Left kidney (tissue), 2 donors: ENCODE results near the gene SBF2. TPM values are rescaled to one million over a fixed set of nuclear protein-coding genes. Genes with fewer than 3 reads are reported as not detected.
"Not testable (repeated sequence)": the region's sequence is repeated elsewhere in the genome, so short reads cannot be mapped to it uniquely, and the experiment has no call there.

Experiments used
- DNase-seq: peaks from one replicate; pipeline ENCODE4 v3.0.0-alpha.2; 2013
- polyA plus RNA-seq: library from polyadenylated mRNA; unstranded; fragments of 120-200 nt; gene quantifications from one replicate; pipeline ENCODE4 v1.2.1, GENCODE V29; 2013; ENCODE audit not compliant: insufficient read length

Gene SBF2
- polyA plus RNA-seq, 1 donor = 65.7 TPM

- DNase-seq = no peak
Observed at GRCh38 chr11:10197091-10197490, 96.9 kb downstream of the SBF2 start.

- DNase-seq = no peak
Observed at GRCh38 chr11:10192036-10192435, 102.0 kb downstream of the SBF2 start.

GRCh38 chr11:10181811-10182210 is 112.2 kb downstream of the SBF2 start:
- DNase-seq = no peak

DNA sequence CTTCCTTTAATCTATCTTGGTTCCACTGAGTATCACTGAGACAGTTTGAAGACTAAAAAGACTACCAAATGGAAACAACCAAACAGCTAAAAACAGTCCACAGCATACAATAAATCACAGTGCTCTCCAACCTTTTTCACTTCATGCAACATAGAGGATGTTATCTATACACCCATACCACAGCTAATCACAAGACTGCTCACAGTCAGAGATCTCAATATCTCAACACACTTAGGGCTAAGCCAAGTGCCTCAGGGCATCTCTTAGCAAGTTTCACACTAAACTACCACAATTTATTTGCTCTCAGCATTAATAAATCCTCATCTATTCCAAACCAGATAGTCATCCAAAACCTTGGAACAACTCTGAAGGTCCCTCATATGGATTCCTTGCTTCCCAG is 129.4 kb downstream of the SBF2 start:
- no peak for DNase-seq

- no peak for DNase-seq
Observed at GRCh38 chr11:10162222-10162621, 131.8 kb downstream of the SBF2 start.

GRCh38 chr11:10160350-10160749 is 133.7 kb downstream of the SBF2 start:
- DNase-seq = no peak

DNA sequence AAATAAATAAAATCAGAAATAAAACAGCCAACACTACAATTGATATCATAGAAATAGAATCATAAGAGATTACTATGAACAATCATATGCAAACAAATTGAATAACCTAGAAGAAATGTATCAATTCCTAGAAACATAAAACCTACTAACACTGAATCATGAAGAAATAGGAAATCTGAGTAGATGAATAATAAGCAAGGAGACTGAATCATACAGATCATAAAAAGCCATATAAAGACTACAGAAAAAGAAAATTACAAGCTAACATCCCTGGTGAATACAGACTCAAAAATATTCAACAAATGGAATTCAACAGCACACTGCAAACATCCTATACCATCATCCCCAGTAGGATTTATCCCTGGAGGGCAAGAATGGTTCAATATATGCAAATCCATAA is 135.6 kb downstream of the SBF2 start:
- no peak for DNase-seq

DNA sequence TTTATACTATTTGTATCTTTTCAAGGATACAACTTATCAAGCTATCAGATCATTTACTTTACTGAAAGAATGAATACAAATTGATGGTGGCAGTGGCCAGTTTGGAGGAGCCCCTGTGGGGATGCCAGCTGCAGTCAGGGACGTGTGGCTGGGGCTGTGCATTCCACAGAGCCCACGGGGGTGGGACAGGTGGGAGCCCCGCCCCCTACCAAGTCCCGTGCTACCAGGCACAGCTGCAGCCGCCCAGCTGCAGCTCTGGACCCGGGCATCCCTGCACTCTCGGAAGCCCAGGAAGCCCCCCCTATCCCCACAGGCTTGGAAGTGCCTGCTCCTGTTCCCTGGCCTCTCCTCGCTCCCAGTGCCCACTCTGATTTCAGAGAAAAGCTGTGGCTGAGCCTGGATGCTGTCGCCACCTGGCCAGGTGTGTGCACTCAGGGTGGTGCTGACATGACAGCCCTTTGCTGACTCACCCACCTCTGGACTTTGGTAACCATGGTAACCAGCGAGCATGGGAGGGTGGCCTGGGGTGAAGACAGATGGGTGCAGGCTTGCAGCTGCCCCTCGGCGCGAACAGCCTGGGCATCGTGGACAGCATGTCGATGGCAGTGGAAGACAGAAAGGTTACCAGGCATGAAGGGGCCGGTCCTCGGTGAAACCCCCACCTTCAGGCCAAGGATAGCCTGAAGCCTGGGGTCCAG is 138.1 kb downstream of the SBF2 start:
- DNase-seq = no peak

DNA sequence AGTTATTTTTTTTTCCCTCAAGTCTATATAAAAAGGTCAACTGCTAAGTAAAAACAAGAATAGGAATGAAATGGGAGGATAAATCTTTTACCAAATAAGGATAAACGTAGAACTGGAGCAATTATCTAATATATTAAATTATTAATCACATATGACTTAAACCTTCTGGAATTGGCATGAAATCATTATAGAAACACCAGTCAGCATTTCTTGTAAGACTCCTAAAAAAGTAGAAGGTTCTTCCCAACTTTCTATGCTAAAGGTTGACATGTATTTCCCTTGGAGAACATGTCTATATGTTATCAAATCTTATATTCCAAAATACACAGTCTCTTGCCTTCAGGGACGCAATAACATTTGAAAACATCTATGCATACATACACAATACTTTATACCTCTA is 143.2 kb downstream of the SBF2 start:
- no peak for DNase-seq

GRCh38 chr11:10149553-10149952 is 144.5 kb downstream of the SBF2 start:
- no peak for DNase-seq

DNA sequence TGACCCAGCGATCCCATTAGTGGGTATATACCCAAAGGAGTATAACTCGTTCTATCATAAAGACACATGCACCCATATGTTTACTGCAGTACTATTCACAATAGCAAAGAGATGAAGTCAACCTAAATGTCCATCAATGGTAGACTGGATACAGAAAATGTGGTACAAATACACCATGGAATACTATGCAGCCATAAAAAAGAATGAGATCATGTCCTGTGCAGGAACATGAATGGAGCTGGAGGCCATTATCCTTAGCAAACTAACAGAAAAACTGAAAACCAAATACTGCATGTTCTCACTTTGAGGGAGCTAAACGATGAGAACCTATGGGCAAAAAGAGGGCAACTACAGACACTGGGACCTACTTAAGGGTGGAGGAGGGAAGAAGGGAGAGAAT is 146.8 kb downstream of the SBF2 start:
- DNase-seq = no peak

GRCh38 chr11:10144954-10145353 is 149.1 kb downstream of the SBF2 start:
- no peak for DNase-seq

- no peak for DNase-seq
Observed at GRCh38 chr11:10139656-10140055, 154.4 kb downstream of the SBF2 start.

DNA sequence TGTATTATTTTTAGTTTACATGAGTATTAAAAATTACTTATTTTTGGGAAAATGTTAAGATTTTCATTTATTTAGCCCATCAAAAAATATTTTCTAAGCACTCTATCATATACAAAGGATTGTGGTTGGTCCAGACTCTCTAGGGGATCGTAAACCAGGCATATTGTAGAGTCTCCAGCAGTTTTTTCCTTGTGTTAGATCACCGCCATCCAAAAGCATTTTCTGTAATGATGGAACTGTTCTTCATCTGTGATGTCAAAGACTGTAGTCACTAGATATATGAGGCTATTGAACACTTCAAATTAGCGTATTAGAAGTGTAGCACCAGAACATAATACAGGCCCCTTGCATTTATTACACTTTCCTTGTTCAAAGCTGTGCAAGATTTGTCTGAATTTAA is 154.9 kb downstream of the SBF2 start:
- no peak for DNase-seq

DNA sequence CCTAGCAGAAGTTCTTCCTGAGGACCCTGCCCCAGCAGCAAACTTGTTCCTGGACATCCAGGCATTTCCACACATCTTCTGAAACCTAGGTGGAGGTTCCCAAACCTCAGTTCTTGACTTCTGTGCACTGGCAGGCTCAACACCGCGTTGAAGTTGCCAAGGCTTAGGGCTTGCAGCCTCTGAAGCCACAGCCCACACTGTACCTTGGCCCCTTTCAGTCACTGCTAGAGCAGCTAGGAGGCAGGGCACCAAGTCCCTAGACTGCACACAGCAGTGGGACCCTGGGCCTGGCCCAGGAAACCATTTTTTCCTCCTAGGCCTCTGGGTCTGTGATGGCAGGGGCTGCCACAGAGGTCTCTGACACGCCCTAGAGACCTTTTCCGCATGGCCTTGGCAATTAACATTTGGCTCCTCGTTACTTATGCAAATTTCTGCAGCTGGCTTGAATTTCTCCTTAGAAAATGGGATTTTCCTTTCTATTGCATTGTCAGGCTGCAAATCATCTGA is 159.0 kb downstream of the SBF2 start:
- DNase-seq = no peak

DNA sequence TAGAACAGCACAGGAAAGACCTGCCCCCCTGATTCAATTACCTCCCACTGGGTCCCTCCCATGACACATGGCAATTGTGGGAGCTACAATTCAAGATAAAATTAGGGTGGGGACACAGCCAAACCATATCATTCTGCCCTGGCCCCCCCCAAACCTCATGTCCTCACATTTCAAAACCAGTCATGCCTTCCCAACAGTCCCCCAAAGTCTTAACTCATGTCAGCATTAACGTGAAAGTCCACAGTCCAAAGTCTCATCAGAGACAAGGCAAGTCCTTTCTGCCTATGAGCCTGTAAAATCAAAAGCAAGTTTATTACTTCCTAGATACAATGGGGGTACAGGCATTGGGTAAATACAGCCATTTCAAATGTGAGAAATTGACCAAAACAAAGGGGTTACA is 159.8 kb downstream of the SBF2 start:
- not testable (repeated sequence) for DNase-seq

- not testable (repeated sequence) for DNase-seq
Observed at GRCh38 chr11:10133251-10133650, 160.8 kb downstream of the SBF2 start.

GRCh38 chr11:10130875-10131274 is 163.1 kb downstream of the SBF2 start:
- no peak for DNase-seq

DNA sequence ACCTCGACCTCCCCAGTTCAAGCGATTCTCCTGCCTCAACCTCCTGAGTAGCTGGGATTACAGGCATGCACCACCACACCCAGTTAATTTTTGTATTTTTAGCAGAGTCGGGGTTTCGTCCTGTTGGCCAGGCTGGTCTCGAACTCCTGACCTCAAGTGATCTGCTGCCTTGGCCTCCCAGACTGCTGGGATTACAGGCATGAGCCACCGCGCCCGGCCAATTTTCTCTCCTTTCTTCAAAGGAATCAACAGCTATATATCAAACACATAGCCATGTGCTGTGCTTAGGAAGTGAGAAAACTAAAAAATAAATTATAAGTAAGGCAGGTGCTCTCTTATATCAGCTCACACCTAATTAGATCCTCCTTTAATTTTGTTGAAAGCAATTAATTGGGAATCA is 164.8 kb downstream of the SBF2 start:
- not testable (repeated sequence) for DNase-seq

GRCh38 chr11:10125522-10126133 is 168.4 kb downstream of the SBF2 start:
- DNase-seq = no peak

GRCh38 chr11:10122326-10123197 is 171.5 kb downstream of the SBF2 start:
- DNase-seq = no peak

DNA sequence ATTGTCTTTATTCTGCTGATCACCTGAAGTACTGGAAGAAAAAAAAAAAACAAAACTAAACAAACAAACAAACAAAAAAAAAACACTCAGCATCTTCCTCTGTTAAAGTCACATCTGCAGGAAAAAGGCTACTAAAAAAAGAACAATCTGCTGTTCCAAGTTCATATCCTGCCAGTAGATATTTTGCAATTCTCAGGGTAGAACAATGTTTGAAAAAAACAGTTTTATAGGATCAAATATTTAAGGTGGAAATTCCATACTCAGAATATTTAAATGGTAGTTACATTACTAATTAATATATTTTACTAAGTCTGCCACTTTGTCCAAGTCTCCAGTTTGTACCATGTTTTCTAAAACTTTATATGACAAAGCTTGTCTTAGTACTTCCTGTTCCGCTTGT is 175.2 kb downstream of the SBF2 start:
- DNase-seq = no peak
